ENCODE results near the gene CYB5R3.

The CYB5R3 gene

DNA sequence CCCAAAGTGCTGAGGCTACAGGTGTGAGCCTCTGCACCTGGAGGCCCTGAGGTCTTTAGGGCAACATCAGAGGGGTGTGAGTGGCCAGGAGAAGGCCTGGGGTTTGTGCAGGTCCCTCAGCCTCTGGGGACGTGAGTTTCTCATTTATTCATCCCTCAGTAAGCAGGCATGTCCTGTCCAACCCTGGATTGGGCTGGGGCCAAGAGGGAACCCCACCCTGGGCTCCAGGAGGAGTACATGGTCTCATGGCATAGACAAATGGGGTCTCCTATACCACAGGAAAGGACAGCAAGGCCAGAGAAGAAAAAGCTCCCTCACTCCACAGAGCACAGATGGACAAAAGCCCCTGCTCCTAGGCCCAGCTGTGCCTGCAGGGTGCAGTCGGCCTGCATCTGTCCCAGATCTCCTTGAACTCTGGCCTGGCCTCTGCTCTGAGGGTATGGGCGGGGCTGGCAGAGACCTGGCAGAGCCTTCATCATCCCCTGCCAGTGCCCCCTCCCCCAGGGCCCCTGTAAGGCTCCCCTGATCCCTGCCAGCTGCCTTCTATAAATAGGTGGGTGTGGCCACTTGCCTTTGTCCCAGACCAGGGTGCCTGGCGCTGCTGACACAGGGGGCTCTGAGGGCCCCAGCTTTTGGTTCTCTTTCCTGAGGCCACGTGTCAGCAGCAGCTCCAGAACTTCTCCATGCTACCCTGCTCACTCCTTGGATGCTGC lies 36.9 kb upstream of the CYB5R3 start:
- TF ChIP-seq, protein P1, sequence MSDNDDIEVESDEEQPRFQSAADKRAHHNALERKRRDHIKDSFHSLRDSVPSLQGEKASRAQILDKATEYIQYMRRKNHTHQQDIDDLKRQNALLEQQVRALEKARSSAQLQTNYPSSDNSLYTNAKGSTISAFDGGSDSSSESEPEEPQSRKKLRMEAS (IDR thresholded peaks at IDR 0.05), result no peak
- TF ChIP-seq EP300 (IDR thresholded peaks at IDR 0.05; ENCODE audit: borderline replicate concordance), result no peak

DNA sequence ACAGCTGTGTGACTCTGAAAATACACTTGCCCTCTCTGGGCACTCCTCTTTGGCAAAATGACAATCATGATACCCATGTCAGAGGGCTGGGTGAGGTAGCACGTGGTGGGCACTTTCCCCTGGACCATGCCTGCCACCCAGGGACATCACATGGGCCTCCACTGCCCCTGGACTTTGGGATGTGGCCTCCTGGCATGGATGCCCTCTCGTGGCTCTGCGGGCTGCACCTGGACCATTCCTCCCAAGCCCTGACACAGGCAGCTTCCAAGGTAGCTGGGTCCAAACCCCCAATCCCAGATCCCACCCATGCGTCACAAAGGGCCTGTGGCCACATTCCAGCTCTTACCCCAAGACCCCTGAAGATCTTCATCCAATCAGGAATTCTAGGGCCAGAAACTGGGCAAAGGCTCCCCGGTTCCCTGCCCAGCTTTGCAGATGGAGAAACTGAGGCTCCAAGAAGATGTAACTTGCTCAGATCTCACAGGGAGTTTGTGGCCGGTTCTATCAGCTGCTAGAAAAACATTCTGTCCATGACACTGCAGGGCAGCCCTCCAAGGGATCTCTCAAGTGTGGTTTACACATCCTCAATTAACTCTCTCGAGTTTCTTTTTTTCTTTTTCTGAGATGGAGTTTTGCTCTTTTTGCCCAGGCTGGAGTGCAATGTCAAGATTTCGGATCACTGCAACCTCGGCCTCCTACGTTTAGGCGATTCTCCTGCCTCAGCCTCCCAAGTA lies 35.4 kb upstream of the CYB5R3 start:
- TF ChIP-seq TCF12 (IDR thresholded peaks at IDR 0.05; ENCODE audit: low read depth), result no peak
- no peak for TF ChIP-seq EGR1 (IDR thresholded peaks at IDR 0.05)
- TF ChIP-seq, protein P1 (IDR thresholded peaks at IDR 0.05), result no peak
- TF ChIP-seq RAD21 (IDR thresholded peaks at IDR 0.05; ENCODE audit: low read depth), result no peak
- TF ChIP-seq NFIC (IDR thresholded peaks at IDR 0.05), result no peak
- TF ChIP-seq, protein P2, sequence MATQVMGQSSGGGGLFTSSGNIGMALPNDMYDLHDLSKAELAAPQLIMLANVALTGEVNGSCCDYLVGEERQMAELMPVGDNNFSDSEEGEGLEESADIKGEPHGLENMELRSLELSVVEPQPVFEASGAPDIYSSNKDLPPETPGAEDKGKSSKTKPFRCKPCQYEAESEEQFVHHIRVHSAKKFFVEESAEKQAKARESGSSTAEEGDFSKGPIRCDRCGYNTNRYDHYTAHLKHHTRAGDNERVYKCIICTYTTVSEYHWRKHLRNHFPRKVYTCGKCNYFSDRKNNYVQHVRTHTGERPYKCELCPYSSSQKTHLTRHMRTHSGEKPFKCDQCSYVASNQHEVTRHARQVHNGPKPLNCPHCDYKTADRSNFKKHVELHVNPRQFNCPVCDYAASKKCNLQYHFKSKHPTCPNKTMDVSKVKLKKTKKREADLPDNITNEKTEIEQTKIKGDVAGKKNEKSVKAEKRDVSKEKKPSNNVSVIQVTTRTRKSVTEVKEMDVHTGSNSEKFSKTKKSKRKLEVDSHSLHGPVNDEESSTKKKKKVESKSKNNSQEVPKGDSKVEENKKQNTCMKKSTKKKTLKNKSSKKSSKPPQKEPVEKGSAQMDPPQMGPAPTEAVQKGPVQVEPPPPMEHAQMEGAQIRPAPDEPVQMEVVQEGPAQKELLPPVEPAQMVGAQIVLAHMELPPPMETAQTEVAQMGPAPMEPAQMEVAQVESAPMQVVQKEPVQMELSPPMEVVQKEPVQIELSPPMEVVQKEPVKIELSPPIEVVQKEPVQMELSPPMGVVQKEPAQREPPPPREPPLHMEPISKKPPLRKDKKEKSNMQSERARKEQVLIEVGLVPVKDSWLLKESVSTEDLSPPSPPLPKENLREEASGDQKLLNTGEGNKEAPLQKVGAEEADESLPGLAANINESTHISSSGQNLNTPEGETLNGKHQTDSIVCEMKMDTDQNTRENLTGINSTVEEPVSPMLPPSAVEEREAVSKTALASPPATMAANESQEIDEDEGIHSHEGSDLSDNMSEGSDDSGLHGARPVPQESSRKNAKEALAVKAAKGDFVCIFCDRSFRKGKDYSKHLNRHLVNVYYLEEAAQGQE (IDR thresholded peaks at IDR 0.05; ENCODE audit: low read depth), result no peak

DNA sequence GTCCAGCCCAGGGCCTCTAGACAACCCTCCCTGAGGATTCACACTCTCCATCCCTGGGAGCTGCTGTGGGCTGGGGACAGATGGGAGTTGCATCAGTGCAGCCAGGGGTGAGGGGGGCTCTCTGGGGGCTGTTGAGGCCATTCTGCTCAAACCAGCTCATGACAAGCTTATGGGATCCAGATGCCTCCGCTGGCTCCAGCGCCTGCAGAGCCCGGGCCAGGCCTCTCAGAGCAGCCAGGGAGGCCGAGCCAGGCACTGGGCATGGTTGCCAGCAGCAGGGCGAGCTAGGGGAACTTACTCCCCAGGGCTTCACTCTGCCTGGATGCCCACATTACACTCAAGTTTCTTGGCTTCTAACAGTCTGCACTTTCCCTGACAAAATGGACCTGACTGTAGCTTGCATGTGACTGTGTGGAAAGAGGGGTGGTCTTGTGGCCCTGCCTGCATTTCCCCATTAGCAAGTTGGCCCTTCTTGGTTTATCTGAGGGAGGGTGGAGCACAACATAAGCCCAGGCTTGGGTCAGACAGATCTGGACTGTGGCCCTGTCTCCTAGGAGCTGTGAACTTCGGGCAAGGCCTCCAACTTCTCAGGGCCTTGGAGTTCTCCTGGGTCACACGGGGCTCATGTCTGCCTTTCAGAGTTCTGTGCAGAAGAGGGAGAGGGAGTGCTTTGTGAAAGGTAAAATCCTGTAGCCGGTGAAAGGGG lies 34.5 kb upstream of the CYB5R3 start:
- no peak for TF ChIP-seq NFIC (IDR thresholded peaks at IDR 0.05)
- TF ChIP-seq, protein P2 (IDR thresholded peaks at IDR 0.05; ENCODE audit: low read depth), result no peak
- no peak for TF ChIP-seq EP300 (IDR thresholded peaks at IDR 0.05; ENCODE audit: borderline replicate concordance)
- no peak for TF ChIP-seq CEBPB (IDR thresholded peaks at IDR 0.05)
- TF ChIP-seq FOXM1 (IDR thresholded peaks at IDR 0.05; ENCODE audit: borderline replicate concordance, low read depth), result no peak
- TF ChIP-seq, protein P3, sequence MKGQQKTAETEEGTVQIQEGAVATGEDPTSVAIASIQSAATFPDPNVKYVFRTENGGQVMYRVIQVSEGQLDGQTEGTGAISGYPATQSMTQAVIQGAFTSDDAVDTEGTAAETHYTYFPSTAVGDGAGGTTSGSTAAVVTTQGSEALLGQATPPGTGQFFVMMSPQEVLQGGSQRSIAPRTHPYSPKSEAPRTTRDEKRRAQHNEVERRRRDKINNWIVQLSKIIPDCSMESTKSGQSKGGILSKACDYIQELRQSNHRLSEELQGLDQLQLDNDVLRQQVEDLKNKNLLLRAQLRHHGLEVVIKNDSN (IDR thresholded peaks at IDR 0.05), result no peak
- TF ChIP-seq EGR1 (IDR thresholded peaks at IDR 0.05), result no peak
- no peak for TF ChIP-seq YY1 (IDR thresholded peaks at IDR 0.05; ENCODE audit: low read depth)
- no peak for TF ChIP-seq CREB1 (IDR thresholded peaks at IDR 0.05; ENCODE audit: low read depth)
- no peak for TF ChIP-seq TEAD4 (IDR thresholded peaks at IDR 0.05)
- TF ChIP-seq TAF1 (IDR thresholded peaks at IDR 0.05; ENCODE audit: low read depth), result no peak
- no peak for TF ChIP-seq RAD21 (IDR thresholded peaks at IDR 0.05; ENCODE audit: low read depth)
- no peak for TF ChIP-seq ZBTB7A (IDR thresholded peaks at IDR 0.05; ENCODE audit: low read depth)
- no peak for TF ChIP-seq TCF12 (IDR thresholded peaks at IDR 0.05; ENCODE audit: low read depth)
- TF ChIP-seq, protein P1 (IDR thresholded peaks at IDR 0.05), result no peak

DNA sequence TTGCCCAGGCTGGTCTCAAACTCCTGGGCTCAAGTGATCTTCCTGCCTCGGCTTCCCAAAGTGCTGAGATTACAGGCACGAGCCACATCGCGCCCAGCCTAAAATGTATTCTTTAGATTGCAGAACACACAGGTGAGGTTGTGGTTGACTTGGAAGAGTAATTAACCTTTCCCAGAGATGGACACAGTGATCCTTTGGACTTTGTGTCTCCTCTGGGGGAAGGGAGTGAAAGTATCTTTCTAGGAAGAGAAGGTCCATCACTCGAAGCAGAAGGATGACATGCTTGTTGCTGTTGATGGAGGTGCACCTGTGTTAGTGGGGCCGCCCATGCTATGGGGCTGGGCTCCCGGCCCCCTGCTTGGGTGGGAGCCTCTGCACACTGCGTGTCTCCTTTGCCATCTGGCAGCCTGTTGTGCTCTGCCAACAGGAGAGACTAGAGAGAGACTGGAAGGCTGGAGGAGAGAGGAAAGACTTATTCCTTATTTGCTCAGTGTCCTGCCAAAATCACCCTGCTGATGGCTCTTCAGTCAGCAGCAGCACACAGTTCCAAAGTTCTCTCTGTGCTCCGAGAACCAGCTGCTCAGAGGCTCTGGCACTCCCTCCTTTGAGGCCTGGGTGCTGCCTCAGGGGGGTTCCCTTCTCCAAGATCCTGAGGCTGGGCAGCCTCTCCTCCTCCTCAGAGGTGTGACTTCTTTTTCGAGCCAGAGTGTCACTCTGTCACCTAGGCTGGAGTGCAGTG lies 33.1 kb upstream of the CYB5R3 start:
- no peak for TF ChIP-seq TCF12 (IDR thresholded peaks at IDR 0.05; ENCODE audit: low read depth)
- no peak for TF ChIP-seq RAD21 (IDR thresholded peaks at IDR 0.05; ENCODE audit: low read depth)
- TF ChIP-seq, protein P2 (IDR thresholded peaks at IDR 0.05; ENCODE audit: low read depth), result no peak
- TF ChIP-seq, protein P3 (IDR thresholded peaks at IDR 0.05), result no peak
- no peak for TF ChIP-seq FOXM1 (IDR thresholded peaks at IDR 0.05; ENCODE audit: borderline replicate concordance, low read depth)
- TF ChIP-seq TEAD4 (IDR thresholded peaks at IDR 0.05), result no peak
- no peak for TF ChIP-seq CEBPB (IDR thresholded peaks at IDR 0.05)
- TF ChIP-seq CREB1 (IDR thresholded peaks at IDR 0.05; ENCODE audit: low read depth), result no peak
- TF ChIP-seq YY1 (IDR thresholded peaks at IDR 0.05; ENCODE audit: low read depth), result no peak
- no peak for TF ChIP-seq EP300 (IDR thresholded peaks at IDR 0.05; ENCODE audit: borderline replicate concordance)
- TF ChIP-seq ZBTB7A (IDR thresholded peaks at IDR 0.05; ENCODE audit: low read depth), result no peak
- TF ChIP-seq, protein P1 (IDR thresholded peaks at IDR 0.05), result no peak
- no peak for TF ChIP-seq TAF1 (IDR thresholded peaks at IDR 0.05; ENCODE audit: low read depth)
- TF ChIP-seq EGR1 (IDR thresholded peaks at IDR 0.05), result no peak

All from Ishikawa (cell line).